SW 1271 (cell line): Measurements from ENCODE around the gene RBM42.

Source experiments
- DNase-seq, 2 experiments: peaks; one replicate each; lab custom pipeline; 2025; lab: John Stamatoyannopoulos, UW

Gene RBM42

GRCh38 chr19:35621708-35622107 is 7.1 kb upstream of the RBM42 start:
- DNase-seq: no peak

- DNase-seq: no peak
Measured at GRCh38 chr19:35622750-35623149, 6.1 kb upstream of the RBM42 start.

- no peak for DNase-seq
Measured at GRCh38 chr19:35623327-35624010, 5.4 kb upstream of the RBM42 start.

- no peak for DNase-seq
Measured at GRCh38 chr19:35628264-35628564, 622 bp upstream of the RBM42 start.

GRCh38 chr19:35629332-35629633 is 447 bp downstream of the RBM42 start:
- DNase-seq: no peak

- no peak for DNase-seq
Measured at GRCh38 chr19:35633727-35634440, 5.0 kb downstream of the RBM42 start.

- DNase-seq: no peak
Measured at GRCh38 chr19:35636651-35637050, 7.8 kb downstream of the RBM42 start.

GRCh38 chr19:35637165-35637564 is 8.3 kb downstream of the RBM42 start:
- no peak for DNase-seq

- DNase-seq: no peak
Measured at GRCh38 chr19:35639321-35639639, 10.4 kb downstream of the RBM42 start.

- DNase-seq: no peak
Measured at GRCh38 chr19:35639863-35640262, 11.0 kb downstream of the RBM42 start.

GRCh38 chr19:35641515-35642151 is 12.8 kb downstream of the RBM42 start, which contains the start of gene ETV2:
ETV2 (plus strand) TSS chr19:35641745; CDS start chr19:35642461, 716 bp downstream.
- DNase-seq: no peak

GRCh38 chr19:35642312-35642711 is 13.5 kb downstream of the RBM42 start:
- DNase-seq: no peak

- DNase-seq: no peak
Measured at GRCh38 chr19:35642798-35643254, 14.0 kb downstream of the RBM42 start.

GRCh38 chr19:35643255-35644205 is 14.7 kb downstream of the RBM42 start:
- DNase-seq: peak; percentile 35 to 81

GRCh38 chr19:35644206-35644986 is 15.6 kb downstream of the RBM42 start:
- peak; percentile 89 to 93 for DNase-seq

GRCh38 chr19:35644987-35645679 is 16.3 kb downstream of the RBM42 start:
- DNase-seq: peak in 1 of 2 experiments; percentile 53

- no peak for DNase-seq
Measured at GRCh38 chr19:35645680-35646511, 17.1 kb downstream of the RBM42 start.

GRCh38 chr19:35648017-35648961 is 19.5 kb downstream of the RBM42 start, which contains the start of gene COX6B1:
COX6B1 (plus strand) TSS chr19:35648323; CDS start chr19:35651244, 2,921 bp downstream.
- DNase-seq: peak; percentile 92 to 96

GRCh38 chr19:35650581-35650980 is 21.7 kb downstream of the RBM42 start:
- DNase-seq: no peak
